ENCODE data around the gene GHDC. TPM values are rescaled to one million over a fixed set of nuclear protein-coding genes. Genes with fewer than 3 reads are reported as not detected.
A peak's percentile ranks its signal among the peaks of the same experiment; 100 is the strongest.
"Not testable (repeated sequence)": the region's sequence is repeated elsewhere in the genome, so short reads cannot be mapped to it uniquely, and the experiment has no call there.

The GHDC gene
- total and polyA plus RNA-seq, 10 donors = 22.0 to 122 (median 39.6) TPM

DNA sequence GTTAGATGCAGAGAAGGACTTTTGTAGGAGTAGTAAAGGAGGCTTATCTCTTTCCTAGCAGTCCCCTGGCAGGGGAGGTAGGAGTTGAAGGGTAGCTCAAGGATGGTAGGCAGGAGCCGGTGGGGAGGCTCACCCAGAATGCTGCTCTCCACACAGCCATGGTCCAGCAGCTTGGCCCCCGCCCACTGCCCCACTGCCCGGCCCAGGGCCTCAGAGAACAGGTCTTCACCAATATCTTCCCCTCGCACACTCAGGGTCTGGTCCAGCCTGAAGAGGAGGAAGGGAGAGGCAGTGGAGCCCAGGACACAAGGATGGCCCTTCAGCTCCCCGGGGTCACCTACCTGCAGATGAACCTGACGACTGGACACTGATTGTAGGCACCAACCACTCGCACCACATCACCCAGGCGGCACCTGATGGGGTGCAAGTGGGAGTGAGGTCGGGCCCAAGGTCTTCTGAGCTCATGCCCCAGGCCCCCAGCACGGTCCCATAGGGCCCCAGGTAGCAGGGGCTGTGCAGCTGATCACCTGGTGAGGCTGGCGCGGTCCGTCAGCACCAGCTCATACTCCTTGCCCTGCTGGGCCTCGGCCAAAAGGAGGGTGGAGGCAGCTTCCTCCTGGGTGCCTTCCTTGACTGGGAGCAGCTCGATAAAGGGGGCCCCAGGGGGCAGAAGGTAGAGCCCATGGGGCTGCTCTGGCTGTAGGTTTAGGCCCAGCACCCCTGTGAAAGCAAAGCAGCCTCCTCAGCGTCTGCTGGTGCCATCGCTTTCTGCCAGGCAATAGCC, 3.6 kb downstream of the GHDC start:
- H3K9me3 ChIP-seq = no peaks in the 10 kb centered on the region
- H3K4me3 ChIP-seq = no peak overlapping the region
- H3K27me3 ChIP-seq (replicated peaks in 1 of 7) = no peaks in the 10 kb centered on the region
- H3K4me1 ChIP-seq = peaks cover 23 to 73% (median 44%) of the 10 kb centered on the region in 6 donors
- DNase-seq = no peak
- TF ChIP-seq POLR2AphosphoS5 (IDR thresholded peaks at IDR 0.05) (peak in 2 of 3 donors; percentile 12 to 36), POLR2A (IDR thresholded peaks at IDR 0.05) (no peak)
- TF ChIP-seq, protein P1, sequence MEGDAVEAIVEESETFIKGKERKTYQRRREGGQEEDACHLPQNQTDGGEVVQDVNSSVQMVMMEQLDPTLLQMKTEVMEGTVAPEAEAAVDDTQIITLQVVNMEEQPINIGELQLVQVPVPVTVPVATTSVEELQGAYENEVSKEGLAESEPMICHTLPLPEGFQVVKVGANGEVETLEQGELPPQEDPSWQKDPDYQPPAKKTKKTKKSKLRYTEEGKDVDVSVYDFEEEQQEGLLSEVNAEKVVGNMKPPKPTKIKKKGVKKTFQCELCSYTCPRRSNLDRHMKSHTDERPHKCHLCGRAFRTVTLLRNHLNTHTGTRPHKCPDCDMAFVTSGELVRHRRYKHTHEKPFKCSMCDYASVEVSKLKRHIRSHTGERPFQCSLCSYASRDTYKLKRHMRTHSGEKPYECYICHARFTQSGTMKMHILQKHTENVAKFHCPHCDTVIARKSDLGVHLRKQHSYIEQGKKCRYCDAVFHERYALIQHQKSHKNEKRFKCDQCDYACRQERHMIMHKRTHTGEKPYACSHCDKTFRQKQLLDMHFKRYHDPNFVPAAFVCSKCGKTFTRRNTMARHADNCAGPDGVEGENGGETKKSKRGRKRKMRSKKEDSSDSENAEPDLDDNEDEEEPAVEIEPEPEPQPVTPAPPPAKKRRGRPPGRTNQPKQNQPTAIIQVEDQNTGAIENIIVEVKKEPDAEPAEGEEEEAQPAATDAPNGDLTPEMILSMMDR (IDR thresholded peaks at IDR 0.05 in 8 of 11, conservative IDR thresholded peaks at IDR 0.05 in 3 of 11) = no peak
- intact Hi-C loops (cut with DNase I; ENCODE audit: low total_unique reads) = no loop called here
- H3K27ac ChIP-seq = peak overlapping the region in 1 of 8 donors; percentile 66
- peaks cover 0 to 36% (median 8%) of the 10 kb centered on the region in 6 donors for H3K36me3 ChIP-seq
- 86 to 94% (median 88%) methylated on average over 5 to 17 of the region's 17 CpGs for whole genome bisulfite sequencing, 5 donors

DNA sequence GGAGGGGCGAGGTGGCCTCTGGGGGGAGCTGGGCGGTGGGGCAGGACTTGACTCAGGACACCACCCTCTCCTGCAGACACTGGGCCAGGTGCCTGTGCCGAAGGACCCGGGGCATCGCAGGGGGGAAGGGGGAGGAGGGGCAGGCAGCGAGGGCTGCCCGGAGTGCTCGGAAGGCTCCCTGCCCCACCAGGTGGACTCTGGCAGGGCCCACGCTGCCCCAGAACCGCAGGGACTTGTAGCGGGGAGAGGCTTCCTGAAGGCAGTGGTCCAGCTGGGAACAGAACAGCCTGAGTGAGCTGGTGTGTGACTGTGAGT, 4.7 kb downstream of the GHDC start:
- peaks cover 23 to 72% (median 45%) of the 10 kb centered on the region in 6 donors for H3K4me1 ChIP-seq

DNA sequence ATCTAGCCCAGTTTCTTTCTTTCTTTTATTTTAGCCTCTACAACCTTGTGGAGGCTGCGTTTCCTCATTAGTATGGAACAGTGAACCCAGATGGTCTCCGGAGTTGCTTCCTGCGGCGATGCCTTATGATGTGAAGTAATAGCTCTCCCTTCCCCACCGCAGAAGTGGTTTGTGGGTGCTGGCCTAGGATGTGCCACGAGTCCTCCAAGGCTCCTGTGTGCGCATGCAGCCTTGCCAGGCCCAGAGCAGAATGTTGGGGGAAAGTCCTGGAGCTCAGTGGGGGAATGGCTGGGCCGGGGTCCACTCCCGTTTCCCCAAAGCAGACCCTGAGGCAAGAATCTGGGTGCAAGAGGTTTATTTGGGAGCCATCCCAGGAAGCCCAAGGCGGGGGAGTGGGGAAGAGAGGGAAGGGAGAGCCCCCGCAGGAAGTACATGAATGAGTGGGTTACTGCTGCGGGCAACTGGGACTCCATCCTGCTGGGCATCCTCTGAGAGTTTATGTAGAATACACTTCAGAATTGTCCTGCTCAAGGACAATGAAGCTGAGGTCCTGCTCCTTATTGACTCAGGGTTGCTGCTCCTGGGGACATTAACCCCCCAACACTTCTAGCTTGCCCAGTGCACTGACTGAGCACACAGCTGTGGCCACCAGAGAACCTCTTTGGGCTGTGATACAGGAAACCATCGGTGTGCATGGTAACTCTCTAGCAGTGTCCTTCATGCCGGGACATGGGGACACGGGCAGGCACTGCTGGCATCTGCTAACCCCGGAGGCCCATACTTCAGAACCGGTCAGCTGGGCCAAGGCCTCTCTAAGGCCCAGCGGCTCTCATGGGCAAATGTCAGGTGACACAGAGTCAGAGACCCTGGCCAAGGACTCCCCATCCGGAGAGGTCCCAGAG, 5.3 kb downstream of the GHDC start:
- Histone ChIP-seq H3K9me3 (no peaks in the 10 kb centered on the region), H3K27me3 (replicated peaks in 1 of 7) (no peaks in the 10 kb centered on the region), H3K4me3 (no peak overlapping the region), H3K36me3 (peaks cover 0 to 36% (median 8%) of the 10 kb centered on the region in 6 donors), H3K27ac (peak overlapping the region in 3 of 8 donors; percentile 28 to 66 (median 28)), H3K4me1 (peaks cover 24 to 72% (median 47%) of the 10 kb centered on the region in 6 donors)
- WGBS, 5 donors = 55 to 73% (median 61%) methylated on average over 18 to 19 of the region's 19 CpGs
- intact Hi-C loops (cut with DNase I; ENCODE audit: low total_unique reads) = loop anchor here (10.0 kb wide), 1 partner anchor 74 kb away; the partner anchor contains the start of gene DHX58
- DNase-seq = no peak
- no peak for TF ChIP-seq POLR2A (IDR thresholded peaks at IDR 0.05)
- TF ChIP-seq POLR2AphosphoS5 (IDR thresholded peaks at IDR 0.05) = peak in 2 of 3 donors; percentile 11 to 54

More for the DNA sequence above, 4.7 kb downstream of the GHDC start:
- intact Hi-C loops (cut with DNase I; ENCODE audit: low total_unique reads) = loop anchor here (10.0 kb wide), 1 partner anchor 75 kb away; the partner anchor contains the start of gene DHX58
- Histone ChIP-seq H3K9me3 (no peaks in the 10 kb centered on the region), H3K36me3 (peaks cover 0 to 36% (median 8%) of the 10 kb centered on the region in 6 donors), H3K27me3 (replicated peaks in 1 of 7) (no peaks in the 10 kb centered on the region), H3K4me3 (no peak overlapping the region), H3K27ac (peak overlapping the region in 3 of 8 donors; percentile 28 to 66 (median 28))
- DNase-seq = peak; percentile 77
- TF ChIP-seq, protein P1 (IDR thresholded peaks at IDR 0.05 in 8 of 11, conservative IDR thresholded peaks at IDR 0.05 in 3 of 11) = no peak
- TF ChIP-seq POLR2AphosphoS5 (IDR thresholded peaks at IDR 0.05) (peak in 1 of 3 donors; percentile 33), POLR2A (IDR thresholded peaks at IDR 0.05) (no peak)
- WGBS, 5 donors = 65 to 84% (median 72%) methylated on average over 9 to 11 of the region's 11 CpGs

DNA sequence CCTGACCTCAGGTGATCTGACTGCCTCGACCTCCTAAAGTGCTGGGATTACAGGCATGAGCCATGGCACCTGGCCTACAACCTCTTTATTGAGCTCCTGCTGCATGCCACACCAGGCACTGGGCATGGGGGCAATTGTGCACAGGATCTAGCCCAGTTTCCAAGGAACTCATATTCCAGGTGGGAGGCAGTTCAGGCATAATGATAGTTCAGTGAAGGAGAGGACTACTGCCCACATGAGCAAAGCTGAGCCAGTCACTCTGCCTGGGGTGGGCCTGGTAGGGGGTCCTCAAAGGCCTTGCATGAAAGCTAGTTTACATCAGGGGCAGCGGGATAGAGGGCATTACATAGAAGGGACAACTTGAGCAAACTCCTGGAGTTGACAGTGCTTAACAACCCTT, 6.5 kb downstream of the GHDC start:
- no peaks in the 10 kb centered on the region for H3K27me3 ChIP-seq (replicated peaks in 1 of 7)
- H3K9me3 ChIP-seq = no peaks in the 10 kb centered on the region
- H3K36me3 ChIP-seq = peaks cover 0 to 36% (median 8%) of the 10 kb centered on the region in 6 donors
- no peak for DNase-seq
- WGBS, 5 donors = 68 to 96% (median 82%) methylated on average over 2 of the region's 2 CpGs
- H3K4me3 ChIP-seq = no peak overlapping the region
- TF ChIP-seq POLR2A (IDR thresholded peaks at IDR 0.05) = no peak
- intact Hi-C loops (cut with DNase I; ENCODE audit: low total_unique reads) = loop anchor here (10.0 kb wide), 1 partner anchor 73 kb away; the partner anchor contains the start of gene DHX58
- H3K27ac ChIP-seq = no peak overlapping the region
- peaks cover 19 to 72% (median 48%) of the 10 kb centered on the region in 6 donors for H3K4me1 ChIP-seq

DNA sequence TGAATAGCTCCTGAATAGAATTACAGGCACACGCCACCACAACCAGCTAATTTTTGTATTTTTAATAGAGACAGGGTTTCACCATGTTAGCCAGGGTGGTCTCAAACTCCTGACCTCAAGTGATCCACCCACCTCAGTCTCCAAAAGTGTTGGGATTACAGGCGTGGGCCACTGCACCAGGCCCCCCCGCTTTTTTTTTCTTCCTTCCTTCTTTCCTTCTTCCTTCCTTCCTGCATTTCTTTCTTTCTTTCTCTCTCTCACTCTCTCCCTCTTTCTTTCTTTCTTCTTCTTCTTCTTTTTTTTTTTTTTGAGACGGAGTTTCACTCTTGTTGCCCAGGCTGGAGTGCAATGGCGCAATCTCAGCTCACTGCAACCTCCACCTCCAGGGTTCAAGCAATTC, 8.1 kb downstream of the GHDC start:
- H3K4me3 ChIP-seq, DNase-seq, H3K27ac ChIP-seq, H3K9me3 ChIP-seq: not testable (repeated sequence)
- Histone ChIP-seq H3K36me3 (peaks cover 0 to 19% (median 4%) of the 10 kb centered on the region in 6 donors), H3K27me3 (replicated peaks in 1 of 7) (peaks cover 0 to 12% (median 0%) of the 10 kb centered on the region in 7 donors), H3K4me1 (peaks cover 17 to 76% (median 48%) of the 10 kb centered on the region in 6 donors)
- 58 to 92% (median 73%) methylated on average over 5 of the region's 5 CpGs for WGBS, 5 donors
- intact Hi-C loops (cut with DNase I; ENCODE audit: low total_unique reads) = loop anchor here (10.0 kb wide), 1 partner anchor 71 kb away; the partner anchor contains the start of gene DHX58
